HG03457 (cell line): Measurements from ENCODE around the gene TBCC.

Experiments
- ATAC-seq: cut with Tn5 transposase; IDR thresholded peaks from one replicate; pipeline ENCODE4 v1.9.1; 2021; ENCODE audit warnings: moderate number of reproducible peaks; ENCODE audit not compliant: unreplicated experiment

The TBCC gene

DNA sequence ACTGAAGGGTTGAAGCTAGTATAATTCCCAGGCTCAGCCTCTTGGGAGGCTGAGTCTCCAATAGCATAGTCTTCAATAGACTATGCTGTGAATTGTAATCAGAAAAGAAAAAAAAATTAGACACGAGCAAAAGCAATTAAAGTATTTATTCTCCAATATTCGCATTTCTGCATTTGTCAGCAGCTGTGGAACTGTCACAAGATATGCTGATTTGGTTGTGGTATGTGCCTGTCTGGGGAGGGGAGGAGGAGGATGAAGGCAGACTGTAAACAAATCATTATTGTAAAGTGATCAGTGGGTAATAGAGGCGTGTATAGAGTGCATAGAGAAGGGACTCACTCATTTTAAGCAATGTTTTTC, 25.8 kb upstream of the TBCC start:
- ATAC-seq, result no peak

DNA sequence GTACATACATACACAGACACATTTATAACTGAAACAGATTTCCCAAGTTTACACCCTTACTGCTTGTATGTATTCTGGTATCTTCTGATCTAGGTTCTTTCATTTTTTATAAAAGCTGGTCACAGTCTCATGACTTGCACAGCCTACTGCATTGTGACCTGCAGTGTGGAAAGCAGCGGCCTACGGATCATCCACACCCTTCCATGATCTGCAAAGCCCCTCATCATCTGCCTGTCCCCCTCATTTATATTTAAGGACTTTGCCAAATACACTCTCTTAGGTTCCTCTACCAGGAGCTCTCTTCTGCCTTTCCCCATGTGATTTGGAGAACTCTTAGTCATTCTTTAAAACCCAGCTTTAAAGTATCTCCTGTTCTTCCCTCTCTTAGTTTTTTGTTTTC, 23.9 kb upstream of the TBCC start:
- no peak for ATAC-seq

DNA sequence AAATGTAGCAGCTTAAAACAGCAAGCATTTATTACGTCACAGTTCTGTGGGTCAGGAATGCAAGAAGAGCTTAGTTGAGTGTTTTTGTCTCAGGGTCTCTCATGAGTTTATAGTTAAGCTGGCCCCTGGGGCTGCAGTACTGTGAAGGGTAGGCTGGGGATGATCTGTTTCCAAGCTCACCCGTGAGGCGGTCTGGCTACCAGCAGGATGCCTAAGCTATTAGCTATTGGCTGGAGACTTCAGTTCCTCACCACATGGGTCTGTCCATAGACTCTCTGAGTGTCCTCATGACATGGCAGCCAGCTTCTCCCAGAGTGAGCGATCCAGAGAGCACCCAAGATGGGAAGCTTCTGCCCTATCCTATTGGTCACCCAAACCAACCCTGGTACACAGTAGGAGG, 23.1 kb upstream of the TBCC start:
- ATAC-seq, result no peak

DNA sequence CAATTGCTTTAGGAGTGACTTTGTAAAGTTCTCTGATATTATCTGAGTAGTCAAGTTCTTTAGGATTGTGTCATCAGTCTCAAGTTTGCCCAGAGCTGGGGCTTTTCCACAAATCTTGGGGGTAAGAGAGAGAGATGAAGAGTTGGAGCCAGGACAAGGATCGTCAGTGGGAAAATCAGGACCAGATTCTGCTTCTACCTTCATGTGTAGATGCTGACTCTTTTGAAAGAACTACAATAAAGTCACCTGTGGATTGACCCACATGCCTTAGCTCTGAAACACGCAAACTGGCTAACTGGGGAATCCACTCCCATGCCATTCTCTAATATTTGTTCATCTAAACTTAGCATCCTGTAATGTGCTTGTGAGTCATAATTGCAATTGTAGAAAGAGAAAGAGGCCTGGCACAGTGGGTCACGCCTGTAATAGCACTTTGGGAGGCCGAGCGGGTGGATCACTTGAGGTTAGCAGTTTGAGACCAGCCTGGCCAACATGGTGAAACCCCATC, 20.3 kb upstream of the TBCC start:
- no peak for ATAC-seq

DNA sequence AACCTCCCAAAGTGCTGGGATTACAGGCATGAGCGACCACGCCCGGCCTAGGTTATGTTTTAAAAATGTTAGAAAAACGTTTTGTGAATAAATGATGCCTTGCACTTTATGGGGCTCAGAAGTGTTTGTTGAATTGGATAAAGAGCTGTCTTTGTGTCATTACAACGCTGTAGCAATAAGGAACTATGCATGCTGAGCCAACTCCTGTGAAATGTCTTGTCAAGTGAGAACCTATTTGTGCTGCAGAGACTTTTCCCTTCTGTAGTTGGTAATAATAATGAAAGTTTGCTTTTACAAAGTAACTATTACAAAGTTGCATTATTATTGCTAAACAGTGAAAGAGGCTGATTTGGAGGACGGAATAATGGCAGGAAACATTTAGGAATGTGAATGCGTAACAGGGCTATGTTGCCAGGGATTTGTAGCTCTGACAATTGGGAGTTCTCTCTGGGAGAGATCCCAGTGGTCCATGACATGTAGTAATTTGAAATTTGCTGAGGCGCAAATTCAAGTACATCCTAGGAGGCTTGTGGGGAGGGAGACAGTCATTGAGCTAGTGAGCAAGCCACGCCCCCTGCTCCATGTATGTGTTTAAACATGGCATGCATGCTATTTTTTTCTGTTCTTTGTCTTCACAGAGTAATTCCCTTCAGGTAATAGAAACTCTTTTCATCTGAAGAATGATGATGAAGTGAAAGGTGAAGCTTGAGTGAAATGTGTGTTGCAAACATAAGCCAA, 19.2 kb upstream of the TBCC start:
- ATAC-seq, result no peak

DNA sequence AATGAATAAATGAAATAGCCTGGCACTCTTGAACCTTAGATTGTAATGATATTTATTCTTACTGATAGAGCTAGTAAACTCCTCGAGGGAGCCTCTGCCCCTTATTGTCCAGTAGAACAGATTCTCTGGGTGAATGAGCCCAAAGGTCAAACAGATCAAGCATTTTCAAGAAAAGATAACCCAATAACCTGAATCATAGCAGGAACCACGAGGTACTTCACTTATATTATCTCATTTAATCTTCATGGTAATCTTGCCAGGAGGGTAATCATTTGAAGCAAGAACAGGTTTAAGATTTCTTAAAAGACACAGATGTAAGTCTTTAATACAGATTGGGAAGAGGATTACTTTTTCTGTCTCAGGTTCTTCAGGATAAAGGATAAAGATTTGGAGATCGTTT, 17.0 kb upstream of the TBCC start:
- no peak for ATAC-seq

DNA sequence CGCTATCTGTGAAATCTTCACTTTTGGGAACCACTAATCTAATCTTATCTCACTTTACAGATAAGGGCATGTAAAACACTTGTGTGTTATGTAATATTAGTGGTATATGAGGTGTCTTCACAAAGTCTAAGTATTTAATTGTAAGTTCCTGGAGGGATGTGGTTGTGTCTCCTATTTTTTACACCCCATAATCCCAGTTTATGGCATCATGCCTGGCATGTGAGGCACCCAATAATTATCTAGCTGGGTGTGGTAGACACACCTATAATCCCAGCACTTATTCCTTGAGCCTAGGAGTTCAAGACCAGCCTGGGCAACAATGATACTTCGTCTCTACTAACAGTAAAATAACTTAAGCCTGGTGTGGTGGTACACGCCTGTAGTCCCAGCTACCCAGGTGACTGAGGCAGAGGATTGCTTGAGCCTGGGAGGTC, 16.5 kb upstream of the TBCC start:
- ATAC-seq, result no peak

DNA sequence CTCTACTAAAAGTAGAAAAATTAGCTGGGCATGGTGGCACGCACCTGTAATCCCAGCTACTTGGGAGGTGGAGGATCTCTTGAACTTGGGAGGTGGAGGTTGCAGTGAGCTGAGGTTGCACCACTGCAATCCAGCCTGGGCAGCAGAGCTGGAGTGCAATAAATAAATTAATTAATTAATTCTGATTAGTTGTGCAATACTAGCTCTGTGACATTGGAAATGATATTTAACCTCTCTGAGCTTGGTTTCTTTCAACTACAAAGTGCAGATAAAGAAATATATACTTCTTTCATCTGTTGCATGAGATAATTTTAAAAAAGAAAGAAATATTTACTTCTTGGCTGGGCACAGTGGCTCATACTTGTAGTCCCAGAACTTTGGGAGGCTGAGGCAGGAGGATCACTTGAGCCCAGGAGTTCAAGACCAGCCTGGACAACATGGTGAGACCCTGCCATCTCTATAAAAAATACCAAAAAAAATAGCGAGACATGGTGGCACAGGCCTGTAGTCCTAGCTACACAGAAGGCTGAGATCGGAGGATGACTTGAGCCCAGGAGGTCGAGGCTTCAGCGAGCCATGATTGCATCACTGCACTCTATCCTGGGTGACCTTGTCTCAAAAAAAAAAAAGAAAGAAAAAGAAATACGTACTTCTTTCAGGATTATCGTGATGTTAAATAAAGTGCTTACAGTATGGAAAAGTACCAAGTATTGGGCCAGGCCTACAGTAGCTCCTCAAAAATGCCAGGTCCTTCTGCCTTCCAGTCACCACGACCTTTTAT, 15.6 kb upstream of the TBCC start:
- no peak for ATAC-seq

DNA sequence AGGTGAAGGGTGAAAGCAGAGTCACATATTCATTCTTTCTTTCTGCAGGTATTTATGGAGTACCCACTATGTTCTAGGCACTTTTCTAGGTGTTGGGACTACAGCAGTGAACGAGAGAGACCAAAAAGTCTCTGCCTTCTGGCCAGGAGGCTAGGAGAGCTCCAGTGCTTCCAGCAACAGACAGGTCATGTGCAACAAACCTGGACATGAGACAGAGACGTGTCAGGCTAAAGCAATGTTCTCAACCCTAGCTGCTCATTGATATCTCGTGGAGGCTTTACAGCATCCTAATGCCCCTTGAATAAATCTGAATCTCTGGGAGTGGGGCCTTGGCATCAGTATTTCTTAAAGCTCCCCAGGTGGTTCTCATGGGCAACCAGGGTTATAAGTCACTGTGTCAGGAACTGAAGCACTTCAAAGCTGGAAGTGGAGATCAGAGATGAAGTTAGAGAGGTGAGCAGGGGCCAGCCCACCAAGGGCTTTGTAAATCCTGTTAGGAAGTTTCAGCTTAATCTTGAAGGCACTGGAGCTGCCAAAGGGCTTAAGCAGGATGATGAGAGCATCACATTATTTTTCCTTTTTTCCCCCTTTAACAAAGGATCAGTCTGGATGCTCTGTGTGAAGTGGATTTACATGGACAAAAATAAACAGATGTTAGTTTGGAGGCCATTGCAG, 13.0 kb upstream of the TBCC start:
- no peak for ATAC-seq

DNA sequence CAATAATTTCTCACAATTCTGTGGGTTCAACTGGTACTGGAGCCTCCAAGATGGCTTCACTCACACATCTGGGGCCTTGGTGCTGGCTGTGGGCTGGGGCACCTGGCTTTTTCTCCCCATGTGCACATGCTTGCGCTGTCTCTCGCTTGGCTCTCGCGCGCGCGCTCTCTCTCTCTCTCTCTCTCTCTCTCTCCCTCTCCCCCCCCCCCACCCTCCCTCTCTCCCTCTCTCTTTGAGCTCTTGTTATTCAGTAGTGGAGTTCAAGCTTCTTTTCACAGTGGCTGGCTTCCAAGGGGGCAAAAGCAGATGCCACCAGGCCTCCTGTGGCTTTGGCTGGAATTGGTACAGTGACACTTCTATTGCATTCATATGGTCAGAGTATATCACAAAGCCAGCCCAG, 10.8 kb upstream of the TBCC start:
- ATAC-seq, result no peak

DNA sequence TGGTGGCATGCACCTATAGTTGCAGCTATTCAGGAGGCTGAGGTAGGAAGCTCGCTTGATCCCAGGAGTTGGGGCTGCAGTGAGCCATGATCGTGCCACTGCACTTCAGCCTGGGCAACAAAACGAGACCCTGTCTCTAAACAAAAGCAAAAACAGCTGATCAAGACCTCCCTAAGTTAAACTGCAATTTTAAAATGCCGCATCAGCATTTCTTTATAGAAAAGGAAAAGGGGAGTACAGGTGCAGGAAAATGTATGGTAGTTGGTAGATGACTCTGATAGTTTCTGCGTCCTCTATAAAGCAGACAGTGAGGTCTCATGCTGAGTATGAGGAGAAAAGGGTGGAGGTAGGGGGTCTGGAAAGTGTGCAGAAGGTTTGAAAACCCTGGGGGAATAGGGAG, 8.9 kb upstream of the TBCC start:
- no peak for ATAC-seq

DNA sequence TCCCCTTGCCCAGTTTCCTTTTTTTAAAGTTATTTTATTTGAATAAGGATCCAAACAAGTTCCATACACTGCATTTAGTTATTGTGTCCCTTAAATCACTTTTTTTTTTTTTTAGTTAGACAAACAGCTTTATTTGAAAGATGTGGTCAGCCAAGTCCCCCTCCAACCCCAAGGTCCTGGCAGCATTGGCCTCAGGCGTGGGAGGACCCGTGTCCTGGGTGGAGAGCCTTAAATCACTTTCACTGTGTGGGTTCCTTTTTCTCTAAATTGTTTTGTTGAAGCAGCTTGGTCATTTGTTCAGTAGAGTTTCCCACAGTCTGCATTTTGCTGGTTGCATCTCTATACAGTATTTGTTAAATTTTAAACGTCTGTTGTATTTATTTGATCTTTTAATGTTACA, 5.2 kb upstream of the TBCC start:
- no peak for ATAC-seq

DNA sequence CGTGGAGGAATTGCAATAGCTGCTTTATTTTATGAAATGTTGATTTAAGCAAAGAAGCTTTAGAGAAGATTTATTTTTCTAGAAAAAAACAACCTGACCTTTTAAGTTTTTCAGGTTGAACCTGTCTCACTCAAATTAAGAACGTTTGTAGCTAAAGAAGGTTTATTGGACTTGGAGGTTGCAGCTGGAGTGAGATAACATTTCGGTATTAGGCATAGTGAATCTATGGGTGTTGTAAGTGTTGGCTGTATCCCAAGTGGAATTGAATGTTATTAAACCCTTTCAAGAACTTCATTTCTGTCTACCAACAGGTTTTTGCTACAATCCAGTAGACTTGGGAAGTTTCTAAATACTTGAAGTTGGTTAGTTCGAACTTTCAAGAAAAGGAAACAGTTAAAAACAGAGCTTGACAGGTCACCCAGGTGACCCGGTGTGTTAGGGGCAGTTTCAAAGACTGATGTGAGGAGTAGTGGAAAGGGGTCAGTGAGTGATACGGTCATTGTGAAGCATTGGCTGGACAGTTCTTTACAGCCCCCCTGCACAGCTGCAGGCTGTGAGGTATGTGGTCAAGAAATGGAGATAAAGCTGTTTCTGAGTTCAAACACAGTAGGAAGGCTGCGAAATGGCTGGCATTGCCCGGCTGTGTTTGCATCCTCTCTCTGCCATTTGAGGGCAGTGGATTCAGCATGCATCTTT, 2.4 kb upstream of the TBCC start:
- ATAC-seq, result no peak

DNA sequence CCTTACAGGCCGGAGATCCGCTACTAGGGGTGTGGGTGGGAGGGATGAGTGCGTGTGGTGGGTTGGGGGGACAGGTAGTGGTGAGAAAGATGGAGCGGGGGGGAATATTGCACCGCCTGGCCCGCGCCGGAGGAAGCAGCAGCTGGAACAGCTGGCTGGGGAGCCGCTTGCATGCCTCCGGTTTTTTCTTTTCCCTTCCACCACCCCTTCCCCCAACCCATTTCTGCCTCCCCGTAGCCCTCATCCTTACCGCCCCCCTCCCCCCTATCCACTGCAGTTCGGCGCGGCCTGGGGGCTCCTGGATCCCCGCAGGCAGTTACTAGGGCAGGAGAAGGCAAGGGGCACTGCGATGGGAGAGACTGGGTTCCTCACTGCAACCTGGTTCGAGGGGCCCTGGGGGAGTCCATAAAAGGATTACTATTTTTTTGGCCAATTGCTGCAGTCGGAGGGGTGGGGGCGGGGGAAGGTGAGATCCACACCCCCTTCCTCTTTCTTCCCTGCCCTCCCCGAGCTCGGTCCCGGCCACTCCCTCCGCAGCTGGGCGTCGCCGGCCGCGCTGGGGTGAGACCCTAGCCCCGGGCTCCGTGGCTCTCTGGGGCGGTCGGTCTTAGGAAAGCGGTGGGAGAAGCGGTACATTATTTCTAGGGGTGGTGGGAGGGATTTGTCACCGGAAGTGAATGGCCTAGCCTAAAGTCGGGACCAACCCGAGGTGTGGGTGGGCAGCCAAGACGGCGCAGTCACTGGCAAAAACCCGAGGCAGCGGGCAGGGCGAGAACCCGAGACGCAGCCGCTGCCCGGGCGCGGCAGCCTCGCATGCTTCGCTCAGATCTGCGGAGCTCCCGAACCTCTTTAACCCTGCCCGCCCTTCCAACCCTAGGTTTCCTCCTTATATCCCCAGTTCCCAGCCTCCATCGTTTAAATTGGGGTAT, 824 bp upstream of the TBCC start:
- peak; percentile 48 for ATAC-seq

DNA sequence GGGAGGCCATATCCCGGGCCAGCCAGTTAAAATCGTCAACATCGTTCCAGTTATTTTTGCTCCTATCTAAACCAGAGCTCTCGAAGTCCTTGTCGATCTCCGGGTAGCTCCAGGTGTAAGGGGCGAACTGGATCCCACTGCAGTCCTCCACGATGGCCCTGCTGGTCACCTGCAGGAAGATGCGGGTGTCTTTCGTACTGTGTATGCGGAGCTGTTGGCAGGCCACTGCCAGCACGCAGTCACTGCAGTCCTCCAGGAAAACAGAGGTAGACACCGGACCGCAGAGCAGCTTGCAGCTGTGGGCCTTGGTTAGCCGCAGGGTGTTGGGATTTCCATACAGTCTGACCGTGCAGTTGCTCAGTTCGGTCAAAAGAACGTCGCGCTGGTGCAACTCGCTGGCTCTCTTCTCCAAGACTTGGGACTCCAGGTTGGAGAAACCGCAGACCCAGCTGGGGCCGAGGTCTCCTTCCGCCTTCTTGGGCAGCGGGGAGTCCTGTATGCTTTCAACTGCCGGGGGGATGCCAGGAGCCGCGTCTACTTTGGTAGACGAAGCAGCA, 742 bp downstream of the TBCC start:
- ATAC-seq, result no peak

DNA sequence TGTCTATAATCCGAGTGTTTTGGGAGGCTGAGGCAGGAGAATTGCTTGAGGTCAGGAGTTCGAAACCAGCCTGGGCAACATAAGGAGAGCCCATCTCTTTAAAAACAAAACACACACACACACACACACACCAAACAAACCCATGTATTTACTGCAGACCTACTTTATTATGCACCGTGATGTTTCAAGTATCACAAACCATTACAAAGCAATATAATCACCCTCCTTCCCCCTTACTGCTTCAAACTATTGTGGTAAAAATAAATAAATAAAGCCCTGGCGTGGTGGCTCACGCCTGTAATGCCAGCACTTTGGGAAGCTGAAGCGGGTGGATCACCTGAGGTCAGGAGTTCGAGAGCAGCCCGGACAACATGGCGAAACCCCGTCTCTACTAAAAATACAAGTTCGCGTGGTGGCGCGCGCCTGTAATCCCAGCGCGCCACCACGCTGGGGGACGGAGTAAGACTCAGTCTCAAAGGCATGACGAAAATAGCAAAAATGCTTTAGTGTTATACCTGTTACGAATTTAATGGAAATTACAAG, 1.5 kb downstream of the TBCC start:
- ATAC-seq, result no peak

DNA sequence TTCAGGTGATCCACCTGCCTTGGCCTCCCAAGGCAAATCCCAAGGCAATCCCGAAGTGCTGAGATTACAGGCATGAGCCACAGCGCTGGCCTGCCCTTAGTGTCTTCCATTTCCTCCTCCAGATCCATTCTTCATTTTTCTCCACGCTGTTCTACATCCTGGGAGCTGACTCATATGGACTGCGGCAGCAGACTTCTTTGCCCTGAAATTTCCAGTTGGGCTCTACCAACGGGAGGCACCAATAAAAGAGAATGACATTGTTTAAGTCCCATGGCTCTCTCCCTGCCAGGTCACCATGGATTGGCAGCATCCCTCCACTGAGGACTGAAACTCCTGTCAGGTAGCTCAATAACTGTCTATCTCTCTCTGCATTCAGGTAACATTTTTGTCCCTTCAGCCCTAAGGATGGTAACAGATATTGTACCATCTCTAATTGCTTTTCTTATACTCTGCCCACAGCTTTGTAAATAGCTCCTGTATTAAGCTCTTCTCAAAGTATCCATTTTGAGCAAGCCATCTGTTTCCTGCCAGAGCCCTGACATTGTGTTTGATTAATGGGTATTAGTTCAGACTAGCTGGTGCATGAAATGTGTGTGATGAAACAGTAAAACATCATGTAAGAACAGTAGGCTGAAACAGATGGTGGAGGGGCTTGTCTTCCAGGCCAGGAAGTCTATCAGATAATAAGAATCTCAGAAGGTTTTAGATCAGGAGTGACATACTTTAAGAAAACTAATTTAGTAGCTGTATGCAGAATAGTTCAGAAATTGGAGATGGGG, 3.6 kb downstream of the TBCC start:
- no peak for ATAC-seq

DNA sequence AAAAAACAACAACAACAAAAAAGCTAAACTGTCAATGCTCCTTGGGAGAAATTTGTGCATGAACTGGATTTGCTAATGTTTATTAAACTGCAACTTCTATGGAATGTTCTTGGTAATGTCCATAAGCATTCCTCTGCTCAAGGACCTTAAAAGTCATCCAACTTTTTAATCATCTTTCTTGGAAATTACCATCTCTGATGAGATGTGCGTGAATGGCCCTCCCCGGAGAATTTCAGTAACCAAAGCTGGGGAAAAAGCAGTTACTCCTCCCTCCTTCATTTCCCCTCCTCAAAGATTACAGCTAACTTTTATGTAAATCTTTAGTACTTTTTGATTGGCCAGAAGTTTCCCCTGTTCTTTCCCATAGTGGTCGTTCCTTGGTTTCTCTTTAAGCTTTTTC, 5.2 kb downstream of the TBCC start:
- ATAC-seq, result no peak

DNA sequence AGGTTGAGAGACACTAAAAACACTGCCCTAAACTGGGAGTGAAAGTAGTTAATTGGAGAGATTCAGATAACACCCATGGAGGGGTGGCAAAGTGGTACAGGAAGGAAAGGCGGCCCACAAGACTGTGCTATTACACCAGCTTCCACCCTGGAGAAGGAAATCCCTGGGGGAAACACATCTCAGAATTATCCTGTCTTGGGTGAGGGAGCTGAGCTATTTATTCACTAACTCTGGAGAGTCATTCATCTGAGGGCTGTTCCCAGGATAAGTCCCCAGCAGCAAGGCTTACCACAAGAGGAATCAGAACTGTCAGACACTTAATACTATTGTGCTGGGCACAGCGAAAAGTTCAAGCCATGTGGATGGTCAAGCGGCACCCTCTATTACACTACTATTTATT, 9.9 kb downstream of the TBCC start:
- no peak for ATAC-seq
